ENCODE data around the gene NHEJ1.

NHEJ1 gene

DNA sequence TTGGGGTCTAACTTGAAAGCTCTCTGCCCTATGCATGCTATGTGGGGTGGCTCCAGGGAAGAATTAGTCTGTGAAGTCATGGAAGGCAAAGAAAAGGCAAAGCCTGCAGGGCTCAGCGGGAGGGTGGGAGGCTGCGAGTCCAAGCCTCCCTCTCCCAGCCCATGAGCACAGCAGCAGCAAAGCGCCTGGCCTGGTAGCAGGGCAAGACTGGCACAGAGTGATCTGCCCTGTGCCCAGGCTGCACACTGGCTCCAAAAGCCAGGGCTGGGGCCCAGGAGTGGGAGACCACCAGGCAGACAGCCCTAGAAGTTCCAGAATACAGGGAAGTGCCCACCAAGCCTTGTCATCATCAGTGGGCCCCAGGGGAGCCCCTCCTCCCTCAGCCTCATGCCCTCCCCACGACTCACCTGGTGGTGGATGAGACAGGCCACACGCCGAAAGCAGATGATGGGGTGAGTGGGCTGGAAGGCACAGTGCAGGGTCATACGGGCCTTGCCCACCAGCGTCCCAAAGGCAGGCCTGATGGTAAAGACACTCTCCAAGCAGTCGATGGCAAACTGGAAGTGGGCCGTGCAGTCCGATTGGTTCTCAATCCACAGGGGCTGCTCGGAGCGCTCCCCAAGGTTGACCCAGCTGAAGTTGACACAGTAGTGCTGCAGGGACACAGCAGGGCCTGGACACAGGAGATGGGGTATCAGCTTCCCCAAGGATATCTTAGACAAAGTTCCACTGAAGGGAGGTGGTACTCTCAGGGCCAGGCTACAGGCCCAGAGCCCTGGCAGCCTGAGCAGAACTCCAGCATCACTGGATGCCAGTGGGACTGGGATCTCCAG lies 131.4 kb downstream of the NHEJ1 start:
- no peak for DNase-seq (ENCODE audit: low read depth)

DNA sequence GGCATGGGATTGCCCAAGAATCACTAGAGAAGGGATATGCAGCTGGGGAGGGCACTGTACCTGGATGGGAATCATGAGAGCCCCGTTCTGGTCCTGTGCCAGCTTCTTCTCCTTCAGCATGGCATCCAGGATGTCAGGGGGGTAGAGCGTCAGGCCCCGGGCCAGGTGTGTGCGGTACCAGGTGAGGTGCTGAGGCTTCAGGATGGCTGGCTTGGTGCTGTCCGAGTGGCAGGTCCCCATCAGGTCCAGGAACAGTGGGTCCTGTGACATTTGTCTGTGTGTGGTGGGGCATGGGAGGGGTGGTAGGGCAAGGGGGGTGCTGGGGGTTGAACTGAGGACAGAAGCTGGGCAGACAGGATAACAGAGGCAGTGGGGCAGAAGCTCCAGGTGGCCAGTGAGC lies 132.5 kb downstream of the NHEJ1 start:
- no peak for DNase-seq (ENCODE audit: low read depth)

DNA sequence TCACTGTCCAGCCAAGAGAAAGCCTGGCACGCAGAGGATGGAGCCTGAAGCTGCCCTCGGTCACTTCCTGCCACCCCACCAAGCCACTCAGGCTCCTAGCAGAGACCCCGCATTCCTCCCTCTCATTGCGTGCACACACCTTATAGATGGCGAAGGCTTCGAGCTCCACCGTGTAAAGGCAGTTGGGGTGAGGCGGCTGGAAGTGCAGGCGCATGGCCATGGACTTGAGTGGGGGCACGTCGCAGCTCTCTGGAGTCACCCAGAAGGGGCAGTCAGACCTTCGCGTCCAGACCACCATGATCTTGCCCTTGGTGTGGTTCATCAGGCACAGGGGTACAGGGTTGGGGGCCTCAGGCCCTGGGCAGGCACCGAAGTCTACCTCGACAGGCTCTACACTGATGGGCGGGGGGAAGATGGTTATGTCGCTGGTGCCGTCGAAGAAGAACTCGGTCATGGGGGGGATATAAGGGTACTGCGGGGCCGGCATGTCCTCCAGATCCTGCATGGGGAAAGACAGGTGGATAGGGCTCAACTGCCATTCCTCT lies 133.0 kb downstream of the NHEJ1 start:
- DNase-seq (ENCODE audit: low read depth) = no peak

DNA sequence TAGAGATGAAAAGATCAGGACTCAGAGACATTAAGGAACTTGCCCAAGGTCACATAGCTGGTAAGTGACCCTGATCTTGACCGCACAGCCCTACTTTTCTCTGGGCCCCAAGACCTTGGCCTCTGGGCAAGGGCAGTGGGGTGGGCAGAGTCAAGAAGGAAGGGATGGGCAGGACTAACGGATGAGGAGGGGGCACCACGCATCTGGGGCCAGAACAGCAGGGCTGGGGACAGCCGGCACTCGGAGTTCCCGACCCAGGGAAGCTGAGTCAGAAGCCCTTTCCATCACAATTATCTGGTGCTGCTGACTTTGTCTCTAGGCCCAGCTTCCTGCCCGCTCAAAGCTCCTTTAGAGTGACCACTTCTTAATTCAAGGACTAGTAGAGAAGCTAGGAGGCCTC lies 133.7 kb downstream of the NHEJ1 start:
- no peak for DNase-seq (ENCODE audit: low read depth)

DNA sequence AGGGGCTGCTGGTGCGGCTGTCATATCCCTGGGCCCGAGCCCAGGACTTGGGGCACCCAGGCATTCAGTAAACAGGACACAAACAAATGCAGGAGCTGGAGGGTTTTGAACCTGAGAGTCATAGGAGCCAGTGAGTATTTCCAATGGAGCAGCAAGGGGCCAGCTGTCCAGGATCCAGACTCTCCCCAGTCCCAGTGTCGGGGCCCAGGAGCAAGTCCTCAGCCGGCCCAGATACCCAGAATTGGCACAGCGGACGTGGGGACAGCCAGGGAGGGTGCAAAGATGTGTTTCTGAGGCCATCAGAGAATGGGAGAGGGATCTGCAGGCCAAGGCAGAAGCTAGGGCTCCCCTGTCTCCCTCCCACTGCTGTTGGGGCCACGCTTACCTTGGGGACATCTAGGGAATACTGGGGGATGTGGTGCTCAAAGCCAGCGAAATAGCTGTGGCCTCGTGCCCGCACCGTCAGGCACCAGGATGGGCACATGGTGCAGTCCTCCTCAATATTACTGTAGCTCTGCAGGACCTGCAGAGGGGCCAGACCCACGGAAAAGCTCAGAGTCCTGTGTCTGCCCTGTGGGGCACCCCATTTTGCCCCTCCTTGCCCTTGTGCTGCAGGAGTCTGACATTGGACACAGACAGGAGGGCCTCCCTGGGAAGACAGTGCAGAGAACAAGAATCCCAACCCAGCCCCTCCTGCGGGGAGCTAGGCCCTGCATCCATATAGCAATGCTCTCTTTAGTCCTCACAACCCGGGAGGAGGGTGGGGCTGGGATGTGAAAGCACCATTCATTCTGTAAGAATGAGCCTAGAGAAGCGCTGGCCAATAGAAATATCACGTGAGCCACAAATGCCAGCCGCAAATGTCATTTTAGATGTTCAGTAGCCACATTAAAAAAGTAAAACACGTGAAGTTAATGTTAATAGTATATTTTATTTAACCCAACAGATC lies 134.7 kb downstream of the NHEJ1 start:
- DNase-seq (ENCODE audit: low read depth) = no peak
